M059J (cell line): Measurements from ENCODE around the gene NOMO2. TPM values are rescaled to one million over a fixed set of nuclear protein-coding genes. Genes with fewer than 3 reads are reported as not detected.
"Not testable (repeated sequence)": the region's sequence is repeated elsewhere in the genome, so short reads cannot be mapped to it uniquely, and the experiment has no call there.

Experiments
- DNase-seq: peaks from one replicate; pipeline ENCODE4 v3.0.0-alpha.2; 2012; ENCODE audit warnings: low read depth
- total RNA-seq: library from RNA; depleted of rRNA; stranded (reverse); fragments of >200 nt; shearing (Covaris generic); gene quantifications from 2 replicates; pipeline ENCODE4 v1.2.3, GENCODE V29; 2014

NOMO2 gene
- total RNA-seq, 1 experiment from 2014 or later, result 209 TPM

DNA sequence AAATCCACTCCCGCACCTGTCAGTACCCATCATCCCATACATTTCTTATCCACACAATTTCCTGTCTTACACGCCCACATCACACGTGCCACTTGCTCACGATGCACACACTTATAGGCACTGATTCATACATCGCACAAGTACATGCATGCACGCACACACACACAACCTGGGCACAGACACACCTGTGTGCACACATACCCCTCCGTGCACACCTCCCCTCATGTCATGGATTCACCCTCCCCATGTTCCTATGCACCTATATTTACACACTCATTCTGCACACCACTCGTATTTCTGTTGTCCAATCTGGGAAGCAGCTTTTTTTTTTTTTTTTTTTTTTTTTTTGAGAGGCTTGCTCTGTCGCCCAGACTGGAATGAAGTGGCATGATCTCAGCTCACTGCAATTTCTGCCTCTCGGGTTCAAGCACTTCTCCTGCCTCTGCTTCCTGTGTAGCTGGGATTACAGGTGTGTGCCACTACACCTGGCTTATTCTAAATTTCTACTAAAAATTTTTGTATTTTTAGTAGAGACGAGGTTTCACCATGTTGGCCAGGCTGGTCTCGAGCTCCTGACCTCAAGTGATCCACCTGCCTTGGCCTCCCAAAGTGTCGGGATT lies 13.5 kb upstream of the NOMO2 start:
- not testable (repeated sequence) for DNase-seq

DNA sequence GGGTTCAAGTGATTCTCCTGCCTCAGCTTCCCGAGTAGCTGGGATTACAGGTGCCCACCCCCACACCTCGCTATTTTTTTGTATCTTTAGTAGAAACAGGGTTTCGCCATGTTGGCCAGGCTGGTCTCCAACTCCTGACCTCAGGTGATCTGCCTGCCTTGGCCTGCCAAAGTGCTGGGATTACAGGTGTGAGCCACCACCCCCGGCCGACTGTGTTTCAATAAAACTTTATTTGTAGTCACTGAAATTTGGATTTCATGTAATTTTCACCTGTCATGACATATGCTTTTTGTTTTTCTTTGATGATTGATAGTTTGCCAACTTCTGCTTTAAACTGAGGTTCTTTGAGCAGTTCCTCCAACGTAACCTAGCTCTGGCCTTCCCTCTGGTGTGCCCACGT lies 12.0 kb upstream of the NOMO2 start:
- DNase-seq, result not testable (repeated sequence)

DNA sequence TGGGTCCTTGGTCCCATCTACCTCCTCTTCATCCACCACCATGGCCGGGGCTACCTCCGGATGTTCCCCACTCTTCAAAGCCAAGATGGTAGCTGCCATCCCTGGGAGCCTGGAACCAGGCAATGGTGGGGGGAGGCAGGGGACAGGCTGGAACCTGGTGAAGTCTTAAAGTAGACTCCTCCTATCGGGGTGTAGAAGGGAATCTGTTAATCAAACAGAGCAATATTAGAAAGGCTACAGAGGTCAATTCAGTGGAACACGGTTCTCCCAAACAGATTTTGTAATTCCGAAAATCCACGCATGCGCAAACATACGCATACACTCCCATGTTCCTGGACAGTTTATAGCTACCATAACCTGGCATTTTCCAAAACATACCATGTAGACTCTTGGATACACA lies 11.1 kb upstream of the NOMO2 start:
- not testable (repeated sequence) for DNase-seq

DNA sequence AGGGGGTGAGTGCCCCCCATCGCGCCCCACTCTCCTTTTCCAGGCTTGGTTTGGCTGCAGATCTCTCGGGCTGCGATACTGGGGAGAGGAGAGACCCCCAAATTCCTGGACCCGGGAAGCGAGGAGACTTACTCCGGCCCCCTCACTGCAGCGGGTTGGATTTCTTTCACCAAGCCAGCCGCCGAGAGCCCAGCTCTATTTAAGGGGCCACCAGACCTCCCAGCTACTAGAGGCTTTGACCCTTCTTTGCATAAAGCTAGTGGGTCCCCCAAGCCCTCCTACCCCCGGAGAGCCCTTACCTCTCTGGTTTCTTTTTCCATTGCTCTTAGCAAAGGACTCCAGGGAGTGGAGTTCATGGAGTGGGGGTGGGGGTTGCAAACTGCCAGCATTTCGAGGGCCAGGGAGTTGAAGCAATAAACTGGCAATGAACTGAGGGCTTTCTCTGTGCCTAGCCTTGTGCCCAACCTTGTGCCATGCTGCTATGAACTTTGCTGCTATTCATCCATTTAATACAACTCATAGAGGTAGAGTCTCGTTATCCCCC lies 9.5 kb upstream of the NOMO2 start:
- not testable (repeated sequence) for DNase-seq

DNA sequence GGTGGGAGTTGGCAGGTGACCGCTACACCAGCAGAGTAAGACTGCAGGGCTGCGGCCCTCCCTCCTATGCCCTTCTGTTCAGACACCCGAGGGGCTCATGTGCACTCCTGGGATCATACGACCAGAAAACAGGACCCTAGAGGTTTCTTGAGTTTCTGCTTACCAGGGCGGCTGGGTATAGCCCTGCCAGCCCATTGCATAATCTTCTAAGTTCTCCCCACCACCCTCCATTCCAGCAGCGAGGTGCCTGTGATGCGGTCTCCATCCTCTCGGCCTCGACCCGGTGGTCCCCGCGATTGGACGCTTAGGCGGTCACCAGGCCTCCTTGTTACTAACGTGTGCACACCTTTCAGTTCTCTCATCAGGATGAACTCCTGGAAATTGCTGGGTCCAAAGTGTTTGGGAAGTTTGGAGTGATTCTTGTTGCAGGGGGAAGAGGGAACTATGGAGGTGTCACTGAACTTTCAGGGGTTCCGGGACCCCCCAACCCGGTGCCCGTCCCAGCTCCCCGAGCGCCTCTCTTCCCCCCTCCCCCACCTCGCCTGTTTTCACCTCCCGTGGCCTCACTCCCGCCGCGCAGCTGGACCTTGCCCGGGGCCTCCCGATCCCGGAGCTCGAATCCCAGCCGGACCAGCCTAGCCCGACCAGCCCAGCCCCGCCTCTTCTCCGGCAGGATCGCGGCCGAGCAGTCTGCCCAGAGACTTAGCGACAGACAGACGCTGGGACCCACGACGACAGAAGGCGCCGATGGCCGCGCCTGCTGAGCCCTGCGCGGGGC lies 8.8 kb upstream of the NOMO2 start:
- DNase-seq, result not testable (repeated sequence)

DNA sequence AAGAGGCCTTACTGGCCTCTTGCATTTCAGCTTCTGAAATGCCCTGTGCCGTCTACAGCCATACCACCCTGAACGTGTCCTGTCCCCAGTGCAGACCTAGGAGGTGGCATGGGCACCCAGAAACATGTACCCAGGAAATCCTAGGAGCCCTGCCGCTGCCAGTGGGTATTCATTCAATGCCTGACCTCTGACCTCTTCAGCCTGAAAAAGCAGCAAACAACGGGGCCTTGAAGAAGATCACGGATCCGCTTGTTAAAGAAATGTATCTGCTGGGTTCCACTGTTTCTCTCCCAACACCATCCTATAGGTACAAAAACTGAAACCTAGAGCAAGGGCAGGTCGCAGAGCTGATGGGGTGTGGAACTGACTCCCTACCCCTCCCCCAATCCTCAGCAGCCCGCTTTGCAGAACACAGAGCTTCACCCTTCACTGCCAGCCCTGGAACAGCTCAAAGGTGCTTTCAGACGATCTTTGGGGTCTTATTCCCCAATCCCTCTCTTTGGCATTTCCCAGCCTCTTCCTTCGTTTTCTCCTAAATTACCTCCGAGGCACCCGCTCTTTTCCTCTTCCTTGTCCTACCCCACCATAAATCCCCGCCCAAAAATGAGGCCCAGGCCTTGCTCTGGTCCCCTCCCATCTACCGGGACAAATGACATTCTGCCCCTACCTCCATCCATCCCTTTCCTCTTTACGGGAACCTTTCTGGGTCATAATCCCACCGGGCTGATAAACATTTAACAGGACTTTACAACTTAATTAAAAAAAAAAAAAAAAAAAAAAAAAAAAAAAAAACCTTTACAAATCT lies 1.3 kb downstream of the NOMO2 start:
- DNase-seq, result not testable (repeated sequence)

DNA sequence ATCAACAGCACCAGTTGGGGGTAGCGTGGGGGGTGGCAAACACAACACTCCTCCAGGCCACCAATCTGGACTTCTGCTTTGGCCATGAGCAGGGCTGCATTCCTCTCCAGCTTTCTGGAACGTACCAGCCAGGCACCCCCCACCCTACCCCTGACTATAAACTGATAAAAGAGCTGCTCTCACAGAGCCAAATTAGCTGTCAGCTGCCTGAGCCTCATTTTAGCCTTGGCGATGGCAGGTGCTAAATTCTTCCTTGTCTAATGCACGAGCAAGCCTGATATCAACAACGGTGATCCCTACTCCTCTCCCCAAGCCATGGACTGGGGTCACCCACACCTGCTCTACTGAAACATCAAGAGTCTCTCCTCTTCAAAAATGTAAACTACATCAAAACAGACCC lies 8.2 kb downstream of the NOMO2 start:
- not testable (repeated sequence) for DNase-seq

DNA sequence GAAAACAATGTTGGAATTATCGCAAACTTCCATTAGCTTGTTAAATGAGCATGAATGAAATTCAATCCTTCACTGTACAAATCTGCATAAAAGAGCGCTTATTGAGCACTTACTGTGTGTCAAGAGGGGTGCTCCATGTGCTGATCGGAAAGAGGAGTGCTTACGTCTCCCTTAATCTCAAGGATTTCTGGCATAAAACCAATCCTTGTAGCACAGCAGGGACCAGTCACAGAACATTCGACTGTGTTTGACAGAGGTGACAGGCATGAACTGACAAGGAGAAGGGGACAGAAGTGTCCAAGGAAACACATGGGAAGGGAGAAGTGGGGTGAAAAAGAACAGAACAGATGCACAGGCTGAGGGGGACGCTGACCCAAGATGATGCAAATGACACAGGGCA lies 14.5 kb downstream of the NOMO2 start:
- DNase-seq, result not testable (repeated sequence)

DNA sequence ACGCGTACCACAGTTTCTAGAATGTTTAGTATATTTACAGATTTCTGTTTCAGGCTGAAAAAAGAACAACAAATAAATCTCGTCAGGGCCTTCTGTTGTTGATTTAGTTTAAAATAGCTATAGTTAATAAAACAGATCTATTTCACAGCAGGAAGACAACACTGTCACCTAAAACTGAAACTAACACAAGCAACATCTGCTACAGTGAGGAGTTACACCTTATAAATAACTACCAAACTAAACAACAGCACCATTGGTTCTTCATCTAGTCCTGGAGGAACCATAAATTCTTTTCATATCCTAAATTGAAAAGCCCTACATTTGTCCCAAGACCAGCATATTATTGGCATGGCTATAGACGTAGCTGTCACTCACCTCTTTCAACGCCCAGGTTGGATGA lies 15.0 kb downstream of the NOMO2 start:
- not testable (repeated sequence) for DNase-seq

DNA sequence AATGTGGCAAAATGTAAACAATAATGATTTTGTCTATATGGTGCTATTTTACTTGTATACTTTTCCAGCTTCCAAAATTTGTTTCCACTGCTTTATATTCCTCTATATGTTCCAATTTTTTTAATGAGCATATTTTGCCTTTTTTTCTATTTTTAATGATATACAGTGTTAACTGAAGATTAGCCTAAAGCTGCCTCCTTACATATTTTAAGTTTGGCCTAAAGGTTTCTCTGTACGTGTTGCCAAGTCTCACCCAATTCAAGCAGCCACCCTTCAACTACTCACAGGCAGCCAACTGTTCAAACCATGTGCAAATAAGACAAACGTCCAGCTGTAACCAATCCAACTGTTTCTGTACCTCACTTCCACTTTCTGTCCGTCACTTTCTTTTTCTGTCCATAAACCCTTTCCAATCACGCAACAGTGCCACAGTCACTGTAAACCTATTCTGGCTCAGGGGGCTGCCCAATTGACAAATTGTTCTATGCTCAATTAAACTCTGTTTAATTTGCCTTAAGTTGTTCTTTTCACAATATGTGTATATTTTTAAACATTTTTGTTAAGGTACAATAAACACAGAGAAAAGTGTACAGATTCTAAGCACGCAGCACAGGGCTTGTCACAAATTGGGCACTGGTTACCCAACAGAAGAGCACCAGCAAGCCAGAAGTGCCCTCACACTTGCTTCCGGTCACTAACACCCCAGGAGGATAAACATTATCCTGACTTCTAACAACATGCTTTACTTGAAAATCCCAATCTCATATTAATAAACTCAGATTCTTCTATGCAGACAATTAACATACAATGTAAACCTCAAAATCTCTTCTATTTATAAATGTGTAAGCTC lies 17.4 kb downstream of the NOMO2 start:
- DNase-seq, result not testable (repeated sequence)

DNA sequence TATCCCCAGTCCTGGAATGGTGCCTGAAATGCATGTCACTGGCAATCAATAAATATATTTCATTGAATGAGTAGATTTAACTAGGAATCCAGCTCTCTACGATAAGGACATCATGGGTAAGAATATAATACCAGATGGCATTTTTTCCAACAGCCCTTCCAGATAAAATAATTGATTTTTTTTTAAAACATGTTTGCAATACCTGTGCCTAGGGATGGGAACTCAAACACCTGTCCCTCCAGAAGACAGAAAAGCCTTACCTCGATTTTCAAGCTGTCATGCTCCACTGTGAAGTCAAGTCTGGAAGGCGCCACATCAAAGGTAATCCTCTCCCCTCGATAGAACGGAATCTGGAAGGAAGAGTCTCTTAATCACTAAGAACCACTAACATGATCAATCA lies 20.0 kb downstream of the NOMO2 start:
- DNase-seq, result not testable (repeated sequence)

DNA sequence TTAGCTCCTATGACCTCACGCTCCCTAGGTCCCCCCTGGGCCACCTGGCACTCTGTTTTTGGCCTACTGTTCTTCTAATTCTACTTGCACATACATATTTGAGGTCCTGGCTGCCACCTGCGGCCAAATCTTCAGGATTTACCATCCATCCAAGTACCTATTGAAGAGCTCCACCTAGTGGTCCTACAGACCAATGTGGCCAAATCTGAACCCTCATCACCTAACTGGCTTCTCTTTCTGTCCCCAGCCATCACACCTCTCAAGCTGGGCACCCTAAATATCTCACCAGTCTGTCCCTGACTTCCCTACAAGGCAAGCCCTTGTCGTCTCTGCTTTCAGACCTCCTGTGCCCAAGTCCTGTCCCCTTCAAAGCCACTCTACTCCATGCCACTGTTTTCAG lies 24.9 kb downstream of the NOMO2 start:
- not testable (repeated sequence) for DNase-seq

DNA sequence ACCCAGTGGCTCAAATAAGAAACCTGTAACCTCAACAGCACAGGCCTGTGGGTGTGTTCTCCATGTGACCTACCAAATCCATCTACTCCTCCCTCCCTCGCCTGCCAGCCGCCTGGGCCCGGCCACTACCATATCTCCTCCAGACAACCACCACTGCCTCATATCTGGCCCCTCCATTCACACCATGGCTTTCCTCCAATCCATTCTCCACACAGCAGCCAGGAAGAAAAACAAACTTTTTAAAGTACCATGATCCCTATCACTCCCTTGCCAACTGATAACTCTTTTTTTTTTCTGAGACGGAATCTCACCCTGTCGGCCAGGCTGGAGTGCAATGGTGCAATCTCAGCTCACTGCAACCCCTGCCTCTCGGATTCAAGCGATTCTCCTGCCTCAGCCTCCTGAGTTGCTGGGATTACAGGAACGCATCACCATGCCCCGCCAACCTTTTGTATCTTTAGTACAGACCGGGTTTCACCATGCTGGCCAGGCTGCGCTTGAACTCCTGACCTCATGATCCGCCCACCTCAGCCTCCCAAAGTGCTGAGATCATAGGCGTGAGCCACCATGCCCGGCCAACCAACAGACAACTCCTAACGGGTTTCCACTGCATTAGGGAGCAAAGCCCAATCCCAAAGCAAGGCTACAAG lies 26.3 kb downstream of the NOMO2 start:
- not testable (repeated sequence) for DNase-seq

DNA sequence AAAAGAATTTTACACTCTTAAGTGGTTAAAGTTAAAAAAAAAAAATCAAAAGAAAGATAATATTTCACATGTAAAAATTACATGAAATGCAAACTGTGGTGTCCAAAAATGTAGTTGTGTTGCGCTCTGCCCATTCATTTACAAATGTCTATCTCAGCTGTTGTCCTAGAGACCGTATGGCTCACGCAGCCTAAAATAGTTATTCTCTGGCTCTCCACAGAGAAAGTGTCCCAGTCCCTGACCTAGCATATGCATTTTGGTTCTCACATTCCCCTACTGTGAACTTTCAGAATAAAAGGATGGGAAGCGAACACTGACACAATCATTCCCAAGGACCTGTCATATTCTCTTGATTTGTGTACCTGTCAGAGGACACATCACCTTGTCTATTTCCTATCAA lies 27.6 kb downstream of the NOMO2 start:
- DNase-seq, result not testable (repeated sequence)

DNA sequence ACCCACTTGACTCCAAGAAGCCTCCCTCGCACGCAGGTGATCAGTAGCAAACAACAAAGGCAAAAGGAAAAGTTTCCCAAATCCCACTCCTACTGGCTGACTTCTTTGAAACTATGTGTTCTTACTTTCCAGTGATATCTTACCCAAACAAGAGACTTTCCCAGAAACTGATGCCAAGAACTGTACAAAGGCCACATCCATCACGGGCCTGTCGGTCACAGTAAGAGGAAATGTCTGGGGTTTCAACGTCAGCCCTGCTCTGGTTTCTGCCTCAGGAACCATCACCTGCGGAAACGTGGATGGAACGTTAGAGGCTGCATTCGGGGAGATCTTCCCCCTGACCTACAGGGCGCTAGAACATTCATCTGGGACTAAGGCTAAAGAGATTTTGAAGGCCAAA lies 30.6 kb downstream of the NOMO2 start:
- DNase-seq, result not testable (repeated sequence)

DNA sequence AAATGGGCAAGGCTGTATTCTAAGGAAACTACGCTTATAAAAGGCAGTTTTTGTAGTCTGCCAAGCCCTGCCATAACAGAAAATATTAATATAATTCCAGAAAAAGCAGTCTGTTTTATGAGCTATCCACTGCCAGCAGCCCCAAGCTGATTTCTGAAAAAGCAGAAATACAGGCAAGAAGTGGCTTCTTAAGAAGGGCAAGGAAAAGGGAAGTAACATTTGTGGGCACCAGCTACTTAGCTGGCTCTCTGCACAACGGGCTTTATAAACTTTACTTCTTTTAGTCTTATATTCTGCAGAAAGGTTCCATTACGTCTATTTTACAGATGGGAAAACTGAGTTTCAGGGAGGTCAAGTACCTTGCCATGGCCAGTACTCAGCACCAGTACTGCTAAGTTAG lies 31.6 kb downstream of the NOMO2 start:
- DNase-seq, result not testable (repeated sequence)

DNA sequence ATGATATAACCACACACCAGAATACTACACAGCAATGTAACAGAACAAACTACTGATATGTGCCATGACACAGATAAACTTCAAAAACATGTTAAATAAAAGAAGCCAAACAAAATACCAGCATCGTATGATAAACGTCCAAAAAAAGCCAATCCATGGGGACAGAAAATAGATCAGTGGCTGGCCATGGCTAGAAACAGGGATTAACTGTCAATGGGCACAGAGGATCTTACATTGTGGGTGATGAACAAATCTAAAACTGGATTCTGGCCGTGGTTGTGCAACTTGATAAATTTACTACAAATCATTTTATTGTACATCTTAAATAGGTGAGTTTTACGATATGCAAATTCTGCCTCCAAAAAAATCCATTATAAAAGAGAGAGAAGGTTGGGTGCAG lies 35.4 kb downstream of the NOMO2 start:
- not testable (repeated sequence) for DNase-seq

DNA sequence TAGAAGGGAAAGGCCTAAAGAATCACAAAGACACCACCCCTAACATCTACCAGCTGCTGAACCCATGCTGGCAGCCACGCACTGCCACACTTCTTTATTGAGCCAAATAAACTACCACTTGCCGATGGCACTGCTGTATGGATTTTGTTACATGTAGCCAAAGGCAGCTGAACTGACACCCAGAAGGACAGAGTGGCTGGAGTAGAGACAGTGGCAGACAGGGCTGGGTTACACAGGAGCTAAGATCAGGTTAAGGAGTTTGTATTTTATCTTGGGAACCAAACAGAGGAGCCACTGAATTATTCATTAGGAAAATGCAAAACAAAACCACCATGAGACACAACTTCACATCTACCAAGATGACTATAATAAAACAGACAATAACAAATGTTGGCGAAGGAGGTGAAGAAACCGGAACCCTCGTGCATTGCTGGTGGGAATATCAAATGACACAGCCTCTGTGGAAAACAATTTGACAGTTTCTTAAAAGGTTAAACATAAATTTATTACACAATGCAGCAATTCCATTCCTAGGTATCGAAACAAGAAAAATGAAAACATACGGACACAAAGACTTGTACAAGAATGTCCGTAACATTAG lies 35.9 kb downstream of the NOMO2 start:
- DNase-seq, result not testable (repeated sequence)

DNA sequence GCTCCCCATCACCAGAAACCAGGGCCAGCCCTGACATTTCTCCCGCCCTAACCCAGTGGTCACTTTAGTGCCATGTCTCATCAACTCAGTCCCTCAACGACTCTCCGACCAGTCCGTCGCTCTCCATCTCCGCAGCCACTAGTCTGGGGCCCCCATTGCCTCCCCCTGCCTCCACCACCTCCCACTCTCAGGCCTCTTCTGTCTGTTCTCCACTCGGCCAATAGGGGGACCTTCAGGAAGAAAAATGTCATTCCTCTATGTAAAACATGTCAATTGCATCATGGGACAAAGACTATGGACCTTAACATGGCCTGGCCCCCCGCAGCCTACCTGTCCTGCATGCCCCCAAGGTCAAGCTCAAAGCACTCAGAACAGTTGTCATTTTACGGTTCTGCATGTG lies 39.3 kb downstream of the NOMO2 start:
- DNase-seq, result not testable (repeated sequence)
